GM12873 (cell line): Measurements from ENCODE around the gene MGAM2.

ENCODE experiments used
- CTCF ChIP-seq: IDR thresholded peaks from 2 replicates; pipeline ENCODE4 v1.5.1; 2012; ENCODE audit warnings: low read depth, mild to moderate bottlenecking, moderate library complexity, low read length, control low read depth; ENCODE audit not compliant: insufficient read depth; ENCODE audit errors: missing control alignments

MGAM2 gene

GRCh38 chr7:142108728-142109505, 2.6 kb upstream of the MGAM2 start:
- no peak for TF ChIP-seq CTCF

GRCh38 chr7:142110098-142110497, 1.4 kb upstream of the MGAM2 start:
- TF ChIP-seq CTCF, result no peak

DNA sequence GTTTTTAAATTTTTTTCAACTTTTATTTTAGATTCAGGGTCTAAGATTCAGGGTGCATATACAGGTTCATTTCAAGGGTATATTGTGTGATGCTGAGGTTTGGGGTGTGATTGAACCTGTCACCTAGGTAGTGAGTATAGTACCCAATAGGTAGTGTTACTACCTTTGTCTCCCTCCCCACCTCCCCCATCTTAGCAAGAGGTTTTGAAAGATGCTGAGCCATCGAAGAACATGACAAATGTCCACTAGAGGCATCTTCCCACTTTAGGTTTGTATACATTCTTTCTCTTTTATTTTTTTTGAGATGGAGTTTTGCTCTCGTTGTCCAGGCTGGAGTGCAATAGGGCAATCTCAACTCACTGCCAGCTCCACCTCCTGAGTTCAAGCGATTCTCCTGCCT, 880 bp upstream of the MGAM2 start:
- no peak for TF ChIP-seq CTCF

DNA sequence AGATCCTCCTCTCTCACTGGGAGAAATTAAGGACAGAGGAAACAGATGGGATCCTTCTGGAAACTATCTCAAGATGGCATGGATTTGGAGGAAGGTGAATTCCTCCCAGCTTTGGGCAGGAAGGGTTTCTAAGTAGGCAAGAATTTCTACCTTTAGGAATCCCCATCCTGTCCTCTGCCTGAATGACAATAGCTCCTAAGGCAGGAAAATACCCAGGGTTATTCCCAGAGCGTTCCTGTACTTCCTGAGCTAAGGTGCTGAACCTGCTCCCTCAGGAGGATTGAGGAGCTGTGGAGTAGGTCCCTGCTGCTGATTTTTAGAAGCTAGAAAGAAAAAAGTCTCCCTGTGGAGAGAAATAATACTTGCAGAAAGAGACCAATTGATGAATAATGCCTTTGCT, 568 bp downstream of the MGAM2 start:
- no peak for TF ChIP-seq CTCF

DNA sequence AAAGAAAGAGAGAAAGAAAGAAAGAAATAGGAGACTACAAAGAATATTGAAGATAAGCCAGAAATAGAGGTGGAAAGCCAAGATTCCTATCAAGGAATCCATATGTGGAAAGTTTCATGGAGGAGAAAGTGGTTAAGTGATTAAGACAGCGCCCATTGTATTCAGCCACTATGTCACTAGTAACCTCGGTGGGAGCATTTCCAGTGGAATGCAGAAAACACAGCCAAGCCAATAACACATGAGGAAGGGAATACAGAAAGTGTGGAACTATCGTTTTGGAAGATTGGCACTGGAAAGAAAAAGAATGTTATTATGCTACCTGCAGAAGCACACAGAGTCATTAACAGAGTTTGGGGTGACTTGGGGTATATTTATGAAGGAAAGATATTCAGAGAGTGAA, 2.7 kb downstream of the MGAM2 start:
- no peak for TF ChIP-seq CTCF

DNA sequence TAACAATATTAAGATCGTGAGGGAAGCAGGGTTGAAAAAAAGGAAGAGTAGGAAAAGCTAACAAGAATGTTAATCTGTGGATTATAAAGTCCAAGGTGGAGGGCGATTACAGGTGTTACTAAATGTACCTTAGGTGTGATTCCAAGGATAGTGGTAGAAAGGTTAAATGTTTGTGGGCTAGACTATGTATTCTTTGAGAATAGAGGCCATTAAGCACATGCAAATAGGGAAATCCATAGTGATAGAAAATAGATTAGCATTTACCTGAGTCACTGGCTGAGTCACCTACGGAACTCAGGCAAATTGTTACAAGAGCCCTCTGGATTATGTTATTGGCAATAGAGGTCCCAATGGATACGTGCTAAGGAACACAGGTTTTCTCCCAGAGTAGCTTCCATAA, 9.0 kb downstream of the MGAM2 start:
- TF ChIP-seq CTCF, result no peak

DNA sequence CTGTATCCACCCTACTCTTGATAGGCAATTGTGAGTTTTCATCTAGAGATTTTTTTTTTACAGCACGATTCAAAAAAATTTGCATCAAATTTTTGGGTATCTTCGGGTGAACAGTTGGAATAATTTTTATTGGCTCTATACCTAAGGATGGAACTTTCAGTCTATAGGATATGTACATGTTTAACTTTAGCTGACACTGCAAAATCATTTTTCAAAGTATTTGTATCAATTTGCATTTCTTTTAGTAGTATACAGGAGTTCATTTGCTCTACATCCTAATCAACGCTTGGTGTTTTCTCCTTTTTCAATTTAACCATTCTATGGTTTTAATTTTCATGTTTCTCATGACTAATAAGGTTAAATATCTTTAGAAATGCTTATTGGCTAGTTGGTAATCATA, 11.7 kb downstream of the MGAM2 start:
- TF ChIP-seq CTCF, result no peak
